NCI-H2081 treated with DMSO at 0.1 percent for 48 hours (cell line): Measurements from ENCODE around the gene CNIH2.
"Not testable (repeated sequence)": the region's sequence is repeated elsewhere in the genome, so short reads cannot be mapped to it uniquely, and the experiment has no call there.

Experiments
- DNase-seq: peaks from one replicate; lab custom pipeline; 2025; lab: John Stamatoyannopoulos, UW

The CNIH2 gene

DNA sequence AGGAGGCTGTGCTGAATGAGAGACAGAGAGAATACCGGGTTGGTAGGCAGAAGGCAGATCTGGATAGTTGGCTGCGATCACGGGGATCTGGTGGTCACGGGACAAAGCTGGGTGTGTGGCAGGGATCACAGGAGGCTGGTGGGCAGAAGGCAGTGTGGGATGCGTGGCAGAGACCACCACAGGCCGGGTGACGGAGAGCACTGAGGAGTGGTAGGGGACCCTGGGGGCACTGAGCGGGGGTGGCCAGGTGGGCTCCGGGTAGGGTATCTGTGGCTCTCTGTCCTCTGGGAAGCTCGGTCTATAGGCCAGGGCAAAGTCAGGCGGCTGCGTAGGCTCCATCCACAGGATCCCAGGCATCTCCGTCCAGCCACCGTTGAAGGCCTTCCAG is 37.5 kb downstream of the CNIH2 start:
- DNase-seq: no peak

DNA sequence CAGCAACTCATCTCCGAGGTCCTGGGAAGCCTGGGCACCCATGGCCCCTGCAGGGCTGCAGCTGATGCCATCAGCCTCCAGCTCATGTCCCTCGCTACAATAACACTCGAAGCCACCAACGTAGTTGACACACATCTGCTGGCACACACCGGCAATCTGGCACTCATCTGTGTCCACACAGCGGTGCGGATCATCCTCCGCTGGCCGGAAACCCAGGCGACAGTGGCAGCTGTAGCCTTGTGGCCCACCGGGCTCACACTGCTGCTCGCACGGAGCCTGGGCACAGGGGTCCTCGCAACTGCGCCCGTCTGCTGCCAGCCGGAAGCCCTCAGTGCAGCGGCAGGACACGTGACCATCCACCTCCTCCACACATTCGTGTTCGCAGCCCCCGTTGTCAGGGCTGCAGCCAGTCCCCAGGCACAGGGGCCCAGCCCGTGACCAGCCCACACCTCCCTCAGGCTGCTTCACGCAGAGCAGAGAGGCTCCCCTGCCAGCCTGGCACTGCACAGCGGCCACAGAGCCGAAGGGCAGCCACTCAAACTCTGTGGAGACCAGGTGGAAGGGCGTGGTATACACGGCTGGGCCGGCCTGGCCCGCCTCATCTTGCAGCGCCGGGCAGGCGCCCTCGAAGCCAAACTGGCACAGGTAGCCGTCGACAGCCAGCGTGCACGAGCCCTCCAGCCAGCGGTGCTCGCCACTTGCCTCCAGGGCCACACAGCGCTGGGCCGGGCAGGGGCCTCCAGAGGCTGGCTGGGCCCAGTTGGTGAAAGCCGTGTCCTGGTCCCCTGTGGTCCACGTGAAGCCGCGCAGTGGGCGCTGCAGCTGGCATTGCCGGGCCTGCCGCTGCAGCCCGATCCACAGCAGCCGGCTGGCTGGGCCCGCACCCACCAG is 38.2 kb downstream of the CNIH2 start:
- DNase-seq: no peak

DNA sequence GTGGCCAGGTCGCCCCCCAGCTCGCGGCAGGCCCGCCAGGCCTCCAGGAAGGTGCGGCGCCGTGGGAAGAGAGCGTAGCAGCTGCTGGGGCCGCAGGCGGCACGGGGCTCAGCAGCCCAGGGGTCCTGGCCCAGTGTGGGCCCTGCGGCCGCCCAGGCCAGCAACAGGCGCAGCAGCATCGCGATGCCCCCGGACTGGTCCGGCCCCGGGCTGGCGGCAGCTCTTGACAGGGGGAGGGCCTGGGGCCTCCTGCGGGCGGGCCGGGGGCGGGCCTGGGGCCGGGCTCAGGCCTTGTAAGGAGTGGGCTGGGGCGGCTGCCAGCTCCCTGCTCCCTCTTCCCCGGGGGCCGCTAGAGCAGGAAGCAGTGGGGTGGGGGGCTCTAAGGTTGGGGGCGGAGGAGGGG is 38.9 kb downstream of the CNIH2 start, which contains the start of gene CD248:
Gene CD248, minus strand, starts transcription at position 196 of the 403 bp plus-strand sequence. Its CDS starts 17 bp downstream, at position 179.
- no peak for DNase-seq

DNA sequence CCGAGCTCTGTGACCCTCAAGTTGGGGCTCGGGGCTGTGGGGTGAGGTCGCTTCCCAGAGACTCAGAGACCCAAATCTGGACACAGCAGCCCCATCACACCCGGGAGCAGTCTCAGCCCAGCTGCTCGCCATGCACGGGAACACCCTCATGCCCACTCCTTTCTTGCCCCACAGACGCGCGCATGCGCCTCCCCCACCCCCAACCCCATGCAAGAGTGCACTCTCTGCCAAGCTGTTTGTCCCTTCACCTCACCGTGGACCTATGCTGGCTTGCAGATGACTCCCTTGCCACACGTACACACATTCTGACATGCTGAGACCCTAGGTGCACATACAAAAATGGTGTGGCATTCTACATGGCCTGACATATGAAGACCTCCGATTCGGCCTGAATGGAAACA is 39.3 kb downstream of the CNIH2 start:
- DNase-seq: no peak

DNA sequence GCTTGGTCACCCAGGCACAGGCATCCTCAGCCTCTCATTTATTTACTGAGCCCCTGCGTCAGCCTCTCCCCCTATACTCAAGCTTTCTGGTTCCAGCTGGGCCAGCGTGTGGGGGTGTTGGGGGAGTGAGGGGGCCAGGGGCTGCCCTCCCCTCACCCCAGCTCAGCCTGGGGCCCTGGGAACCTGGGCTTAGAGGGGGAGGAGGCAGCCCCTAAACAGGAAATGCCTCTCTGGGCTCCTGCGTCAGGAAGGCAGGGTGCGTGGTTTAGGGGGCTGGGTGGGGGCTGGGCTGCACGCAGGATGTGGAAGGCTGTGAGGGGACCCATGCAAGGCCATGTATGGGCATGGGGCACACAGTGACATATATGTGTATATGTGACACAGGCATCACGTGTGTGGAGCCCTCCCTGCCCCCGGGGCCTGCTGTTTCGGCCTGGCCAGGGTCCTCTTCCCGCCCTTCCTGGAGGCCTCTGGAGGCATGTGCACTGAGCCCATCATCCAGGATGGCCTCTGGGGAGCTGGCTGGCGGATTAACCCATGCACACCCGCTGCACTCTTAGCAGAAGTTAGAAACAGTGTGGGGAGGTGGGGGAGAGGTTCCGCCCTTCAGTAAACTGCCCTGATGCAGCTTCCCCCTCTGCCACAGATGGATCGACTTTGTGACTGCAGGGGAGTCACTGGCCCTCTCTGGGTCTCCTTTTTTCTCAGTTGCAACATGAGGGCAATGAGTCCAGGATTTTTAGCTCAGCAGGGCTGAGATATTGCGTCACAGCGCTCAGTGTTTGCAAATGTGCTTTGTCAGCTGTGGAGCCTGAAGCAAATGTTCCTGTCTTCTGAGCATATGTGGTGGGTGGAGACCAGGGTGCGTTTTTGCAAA is 40.0 kb downstream of the CNIH2 start:
- no peak for DNase-seq

DNA sequence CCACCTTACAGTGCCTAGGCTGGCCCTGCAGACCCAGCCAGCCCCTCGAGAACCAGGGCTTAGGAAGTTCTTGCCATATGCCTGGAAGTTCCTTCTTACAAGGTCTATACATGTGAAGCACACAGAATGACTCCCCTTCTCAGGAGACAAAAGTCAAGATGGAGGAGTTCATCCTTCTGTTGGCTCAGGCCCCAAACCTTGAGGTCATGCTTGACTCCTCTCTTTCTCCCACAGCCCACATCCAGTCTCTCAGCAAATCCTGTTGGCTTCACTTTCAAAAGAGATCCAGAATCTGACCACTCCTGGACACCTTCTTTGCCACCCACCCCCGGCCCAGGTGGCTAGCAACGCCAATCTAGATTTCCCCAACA is 40.6 kb downstream of the CNIH2 start:
- DNase-seq: no peak

DNA sequence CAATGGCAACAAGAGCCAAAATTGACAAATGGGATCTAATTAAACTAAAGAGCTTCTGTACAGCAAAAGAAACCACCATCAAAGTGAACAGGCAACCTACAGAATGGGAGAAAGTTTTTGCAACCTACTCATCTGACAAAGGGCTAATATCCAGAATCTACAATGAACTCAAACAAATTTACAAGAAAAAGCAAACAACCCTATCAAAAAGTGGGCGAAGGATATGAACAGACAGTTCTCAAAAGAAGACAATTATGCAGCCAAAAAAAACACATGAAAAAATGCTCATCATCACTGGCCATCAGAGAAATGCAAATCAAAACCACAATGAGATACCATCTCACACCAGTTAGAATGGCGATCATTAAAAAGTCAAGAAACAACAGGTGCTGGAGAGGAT is 42.3 kb downstream of the CNIH2 start:
- DNase-seq: not testable (repeated sequence)

DNA sequence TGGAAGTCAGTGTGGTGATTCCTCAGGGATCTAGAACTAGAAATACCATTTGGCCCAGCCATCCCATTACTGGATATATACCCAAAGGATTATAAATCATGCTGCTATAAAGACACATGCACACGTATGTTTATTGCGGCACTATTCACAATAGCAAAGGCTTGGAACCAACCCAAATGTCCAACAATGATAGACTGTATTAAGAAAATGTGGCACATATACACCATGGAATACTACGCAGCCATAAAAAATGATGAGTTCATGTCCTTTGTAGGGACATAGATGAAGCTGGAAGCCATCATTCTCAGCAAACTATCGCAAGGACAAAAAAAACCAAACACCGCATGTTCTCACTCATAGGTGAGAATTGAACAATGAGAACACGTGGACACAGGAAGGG is 42.8 kb downstream of the CNIH2 start:
- not testable (repeated sequence) for DNase-seq

DNA sequence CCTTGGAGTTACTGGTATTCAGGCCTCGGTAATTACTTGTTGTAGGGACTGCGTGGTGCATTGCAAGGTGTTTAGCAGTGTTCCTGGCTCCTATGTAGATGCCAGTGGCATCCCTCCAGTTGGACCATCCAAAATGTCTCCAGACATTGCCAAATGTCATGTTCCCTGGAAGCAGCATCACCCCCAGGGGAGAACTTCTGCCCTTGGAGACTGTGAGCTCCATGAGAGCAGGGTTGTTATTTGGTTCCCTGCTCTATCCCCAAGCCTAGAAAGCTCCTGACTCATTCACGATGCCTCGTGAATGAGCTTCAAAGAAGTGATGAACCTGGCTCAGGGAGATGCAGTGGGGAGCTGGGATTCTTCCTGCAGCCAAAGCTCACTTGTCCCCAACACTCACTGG is 43.6 kb downstream of the CNIH2 start:
- no peak for DNase-seq

DNA sequence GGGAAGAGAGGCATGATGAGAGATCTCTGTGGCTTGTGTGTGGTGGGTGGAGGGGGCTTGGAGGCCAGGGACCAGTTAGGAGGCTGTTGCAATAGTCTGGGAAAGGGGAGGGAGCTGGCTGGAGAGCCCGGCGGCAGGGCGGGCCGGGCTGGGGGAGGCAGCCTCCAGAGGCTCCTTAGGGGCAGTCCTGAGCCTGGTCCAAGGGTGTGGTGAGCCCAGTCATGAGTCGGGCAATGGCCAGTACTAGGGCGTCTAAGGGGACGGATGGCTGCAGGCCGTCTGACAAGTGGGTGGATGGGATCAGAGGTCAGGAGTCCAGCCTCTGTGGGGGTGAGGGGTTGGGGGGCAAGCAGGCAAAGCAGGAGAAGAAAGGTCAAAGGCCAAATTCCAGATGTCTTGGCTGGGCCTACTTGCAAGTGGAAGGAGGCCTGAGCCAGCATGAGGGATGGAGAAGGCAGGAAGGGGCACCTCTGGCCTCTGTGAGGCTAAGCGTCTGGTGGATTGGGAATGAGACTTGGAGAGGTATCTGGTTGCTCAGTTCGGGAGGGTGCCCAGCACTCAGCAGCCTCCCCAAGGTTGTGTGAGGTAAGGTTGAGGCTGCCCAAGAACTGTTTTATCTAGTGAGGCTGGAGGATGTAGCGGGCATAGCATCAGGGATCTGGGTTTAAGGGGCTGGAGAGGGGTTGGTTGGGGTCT is 44.9 kb downstream of the CNIH2 start:
- DNase-seq: no peak

DNA sequence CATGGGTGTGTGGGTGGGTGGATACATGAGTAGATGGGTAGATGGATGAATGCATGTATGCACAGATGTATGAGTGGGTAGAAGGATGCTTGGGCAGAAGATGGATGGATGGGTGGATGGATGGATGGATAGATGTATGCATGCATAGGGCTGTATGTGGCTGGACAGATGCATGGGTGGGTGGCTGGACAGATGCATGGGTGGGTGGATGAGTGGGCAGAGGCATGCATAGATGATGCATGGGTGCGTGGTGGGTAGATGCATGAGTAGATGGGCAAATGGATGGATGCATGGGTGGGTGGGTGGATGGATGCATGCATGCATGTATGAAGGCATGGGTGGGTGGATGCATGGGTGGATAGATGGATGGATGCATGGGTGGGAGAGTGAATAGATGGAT is 45.7 kb downstream of the CNIH2 start:
- DNase-seq: no peak

DNA sequence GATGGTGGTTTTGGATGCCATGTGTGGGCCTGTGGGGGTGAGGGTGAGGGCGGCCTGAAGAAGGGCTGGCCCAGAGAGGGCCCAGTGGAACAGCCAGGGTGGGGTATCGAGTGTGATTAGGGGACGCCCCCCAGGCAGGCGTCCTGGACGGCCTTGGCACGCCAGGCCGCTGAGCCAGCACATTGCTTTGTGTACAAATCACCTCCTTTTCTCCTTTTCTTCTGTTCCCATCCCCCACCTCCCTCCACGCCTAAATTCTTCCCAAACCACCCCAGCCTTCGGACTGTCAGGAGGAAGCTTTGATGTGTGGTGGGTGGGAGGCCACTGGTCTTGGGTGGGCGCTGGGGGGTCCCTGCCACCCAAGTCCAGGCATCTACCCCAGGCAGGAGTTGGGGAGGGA is 46.7 kb downstream of the CNIH2 start:
- DNase-seq: no peak

DNA sequence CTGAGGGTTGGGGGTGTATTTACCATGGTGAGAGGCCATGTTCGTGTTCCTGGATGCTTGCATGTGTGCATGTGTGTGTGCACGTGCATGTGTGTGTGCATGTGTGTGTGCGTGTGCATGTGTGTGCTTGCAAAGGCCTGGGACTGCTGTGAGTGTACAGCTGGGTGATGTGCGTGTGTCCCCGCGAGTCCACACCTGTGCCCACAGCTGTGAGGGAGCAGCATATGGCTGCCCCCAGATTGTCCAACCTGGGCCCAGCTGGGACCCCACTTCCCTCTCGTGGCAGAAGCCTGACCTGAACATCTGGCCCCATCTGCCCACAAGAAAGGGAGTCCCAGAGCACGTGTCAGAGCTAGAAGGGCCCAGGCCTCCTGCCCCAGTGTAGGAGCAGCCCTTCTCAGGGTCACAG is 47.3 kb downstream of the CNIH2 start:
- no peak for DNase-seq

DNA sequence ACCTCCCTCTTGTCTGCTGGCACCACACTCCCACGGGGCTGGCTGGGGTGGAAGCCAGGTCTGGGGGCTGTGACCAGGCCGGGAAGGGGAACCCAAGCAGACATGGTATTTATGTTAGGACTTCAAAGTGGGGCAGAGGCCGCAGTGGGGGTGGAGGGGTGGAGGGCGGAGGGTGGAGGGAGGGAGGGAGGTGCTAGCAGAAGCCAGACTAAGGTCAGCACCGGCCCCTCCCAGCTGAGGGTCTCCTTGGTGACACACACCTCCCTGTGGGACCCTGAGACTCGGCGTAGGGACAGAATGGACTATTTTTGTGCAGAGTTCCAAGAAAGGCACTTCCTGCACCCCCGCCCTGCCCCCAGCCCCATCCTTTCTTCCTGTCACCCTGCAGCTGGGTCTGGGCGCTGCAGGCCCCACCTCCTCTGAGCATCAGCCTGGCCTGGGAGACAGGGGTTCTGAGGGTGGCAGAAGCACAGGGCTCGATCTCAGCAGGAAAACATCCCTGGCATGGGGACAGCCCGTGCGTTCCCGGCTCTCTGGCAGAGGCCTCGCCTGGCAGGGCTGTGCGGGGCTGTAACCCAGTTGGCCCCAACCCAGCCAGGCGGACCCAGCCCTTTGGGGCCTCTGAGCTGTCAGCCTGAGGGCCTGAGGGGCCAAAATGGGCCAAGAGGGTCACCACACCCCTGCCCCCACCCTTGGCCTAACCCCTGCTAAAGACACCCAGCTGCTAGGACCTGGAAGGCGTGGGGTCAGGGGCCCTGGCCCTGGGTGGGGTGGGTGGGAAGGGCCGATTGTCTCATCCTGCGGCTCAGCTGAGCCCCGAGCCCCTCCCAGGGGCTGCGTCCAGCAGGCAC is 48.5 kb downstream of the CNIH2 start:
- no peak for DNase-seq

DNA sequence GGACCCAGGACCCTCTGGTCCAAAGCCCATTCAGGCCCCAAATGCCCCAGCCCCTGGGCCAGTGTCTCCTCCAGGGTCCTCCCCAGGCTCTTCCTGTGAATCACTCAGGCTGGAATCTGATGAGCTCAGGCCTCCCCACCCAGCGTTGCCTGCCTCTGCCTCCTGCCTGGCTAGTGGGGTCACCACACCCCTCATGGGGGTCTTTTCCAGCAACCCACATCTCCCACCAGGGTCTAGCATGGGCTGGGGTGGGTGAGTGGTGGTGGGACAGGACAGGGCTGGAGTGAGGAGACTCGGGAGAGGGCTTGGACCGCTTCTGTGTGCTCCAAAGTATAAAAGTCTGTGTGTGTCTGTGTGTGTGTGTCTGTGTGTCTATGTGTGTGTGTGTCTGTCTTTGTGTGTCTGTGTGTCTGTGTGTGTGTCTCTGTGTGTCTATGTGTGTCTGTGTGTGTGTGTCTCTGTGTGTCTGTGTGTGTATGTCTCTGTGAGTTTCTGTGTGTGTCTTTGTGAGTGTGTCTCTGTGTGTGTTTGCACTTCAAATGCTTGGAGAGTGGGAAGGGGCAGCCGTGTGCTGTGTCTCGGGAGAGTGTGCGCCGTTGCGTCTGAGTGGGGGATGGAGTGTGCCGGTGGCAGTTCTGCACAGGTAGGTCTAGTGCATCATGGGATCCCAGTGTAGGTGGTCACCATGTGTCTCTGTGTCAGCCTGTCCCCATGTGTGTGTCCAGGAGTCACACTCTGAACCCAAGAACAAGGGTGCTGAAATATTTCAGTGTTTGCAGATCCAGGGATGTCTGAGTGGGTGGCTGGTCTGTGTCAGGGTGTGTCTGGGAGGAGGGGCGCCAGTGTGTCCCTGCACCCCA is 49.4 kb downstream of the CNIH2 start:
- no peak for DNase-seq

DNA sequence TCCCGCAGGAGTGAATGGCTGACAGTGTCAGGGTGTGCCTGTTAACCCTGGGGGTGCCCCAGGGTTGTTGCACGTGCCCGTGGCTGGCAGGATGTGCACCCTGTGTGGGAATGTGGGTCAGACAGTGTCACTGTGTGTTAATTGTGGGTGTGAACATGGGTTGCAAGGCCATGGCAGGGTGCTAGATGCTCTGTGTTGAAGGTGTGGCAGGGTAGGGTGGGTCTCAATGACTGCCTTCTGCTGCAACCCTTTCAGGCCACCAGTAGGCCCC is 50.0 kb downstream of the CNIH2 start:
- DNase-seq: no peak

DNA sequence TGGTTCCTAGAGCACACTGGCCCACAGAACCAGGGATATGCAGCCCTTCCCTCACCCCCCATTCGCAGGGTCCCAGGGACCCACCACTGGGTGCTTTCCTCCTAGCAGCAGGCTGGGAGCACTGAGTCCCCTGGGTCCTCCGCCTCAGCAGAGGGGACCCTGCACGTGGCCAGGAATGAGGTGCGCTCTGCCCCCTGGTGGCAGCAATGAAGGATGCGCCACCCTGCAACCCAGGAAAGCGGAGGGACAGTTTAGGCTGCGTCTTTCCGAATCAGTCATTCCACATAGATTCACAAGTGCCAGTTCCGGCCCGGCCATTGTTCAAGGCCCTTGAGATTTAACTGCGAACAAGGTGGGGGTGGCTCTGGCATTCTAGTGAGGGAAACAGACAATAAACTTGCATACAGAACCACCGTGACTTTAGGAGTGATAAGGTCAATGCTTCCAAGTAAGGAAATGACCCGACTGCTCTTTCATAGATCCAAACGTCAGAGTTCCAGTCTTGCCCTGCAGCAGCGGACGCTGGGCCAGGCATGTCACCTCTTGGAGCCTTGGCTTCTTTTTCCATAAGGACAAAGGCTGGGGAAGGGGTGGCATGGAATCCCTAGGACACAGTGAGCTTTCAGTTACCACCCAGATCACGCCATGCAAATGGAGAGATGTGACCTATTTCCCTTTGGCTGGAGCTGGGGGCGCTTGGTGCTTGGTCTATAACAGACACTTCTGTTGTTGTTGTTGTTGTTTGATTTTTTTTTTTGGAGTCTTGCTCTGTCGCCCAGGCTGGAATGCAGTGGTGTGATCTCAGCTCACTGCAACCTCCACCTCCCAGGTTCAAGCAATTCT is 50.5 kb downstream of the CNIH2 start:
- DNase-seq: peak; percentile 4

DNA sequence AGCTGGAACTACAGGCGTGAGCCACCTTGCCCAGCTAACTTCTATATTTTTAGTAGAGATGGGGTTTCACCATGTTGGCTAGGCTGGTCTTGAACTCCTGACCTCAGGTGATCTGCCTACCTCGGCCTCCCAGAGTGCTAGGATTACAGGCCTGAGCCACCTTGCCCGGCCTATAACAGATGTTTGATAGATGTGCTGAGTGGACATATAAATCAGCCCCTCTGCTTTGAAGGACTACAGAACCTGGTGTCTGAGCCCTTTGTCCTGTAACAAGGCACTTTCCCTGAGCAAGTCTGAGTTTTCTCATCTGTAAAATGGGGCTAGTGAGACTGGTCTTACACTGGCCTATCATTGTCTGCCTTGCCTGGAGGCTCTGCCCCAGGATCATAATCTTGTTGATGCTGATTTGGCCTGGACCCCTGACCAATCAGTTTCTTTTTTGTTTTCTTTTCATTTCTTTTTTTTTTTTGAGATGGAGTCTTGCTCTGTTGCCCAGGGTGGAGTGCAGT is 51.2 kb downstream of the CNIH2 start:
- no peak for DNase-seq

DNA sequence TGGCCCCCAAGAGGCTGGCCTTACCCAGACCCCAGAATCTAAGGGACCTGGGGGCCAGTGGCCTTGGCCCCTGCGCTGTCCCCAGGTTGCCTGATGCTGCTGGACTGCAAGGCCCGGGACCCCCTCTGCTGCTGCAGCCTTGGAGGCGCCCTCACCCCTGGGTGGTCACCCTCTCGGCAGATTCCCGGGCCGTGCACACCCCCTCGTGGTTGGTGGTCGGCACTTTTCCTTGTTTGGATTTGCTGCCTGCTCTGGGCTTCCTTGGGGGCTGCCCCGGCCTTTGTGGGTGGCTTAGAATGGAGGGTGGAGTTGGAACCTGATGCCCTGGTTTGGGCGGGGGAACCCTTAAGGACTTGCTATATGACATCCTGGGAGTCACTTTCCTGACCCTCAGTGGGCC is 53.0 kb downstream of the CNIH2 start:
- DNase-seq: no peak
